HepG2 (cell line): ENCODE data around the gene SRCAP. TPM values are rescaled to one million over a fixed set of nuclear protein-coding genes. Genes with fewer than 3 reads are reported as not detected.
A peak's percentile ranks its signal among the peaks of the same experiment; 100 is the strongest.

Experiments used
- CCDC6 ChIP-seq: sonication (generic); formaldehyde crosslinking; IDR thresholded peaks from 2 replicates; pipeline ENCODE4 v1.8.1; 2022; ENCODE audit warnings: mild to moderate bottlenecking, missing genetic modification reagents, moderate library complexity
- ETV6 ChIP-seq: sonication (generic); formaldehyde crosslinking; conservative IDR thresholded peaks from 2 replicates; pipeline ENCODE4 v1.4.0; 2020; ENCODE audit warnings: missing genetic modification reagents
- KAT8 ChIP-seq: IDR thresholded peaks from 2 replicates; pipeline ENCODE4 v1.6.1; 2016; ENCODE audit warnings: missing genetic modification reagents, missing compliant biosample characterization
- MBNL3 ChIP-seq: fragments of 250-450 bp; sonication (Bioruptor Pico); conservative IDR thresholded peaks from 2 replicates; pipeline ENCODE4 v1.8.0; 2022; ENCODE audit warnings: mild to moderate bottlenecking, inconsistent platforms
- NFYB ChIP-seq: sonication (generic); formaldehyde crosslinking; IDR thresholded peaks from 2 replicates; pipeline ENCODE4 v1.4.0; 2020; ENCODE audit warnings: missing genetic modification reagents
- SCMH1 ChIP-seq: sonication (generic); formaldehyde crosslinking; IDR thresholded peaks from 2 replicates; pipeline ENCODE4 v1.9.0; 2021; ENCODE audit warnings: missing genetic modification reagents, mild to moderate bottlenecking, borderline replicate concordance
- TEAD2 ChIP-seq: sonication (generic); formaldehyde crosslinking; IDR thresholded peaks from 2 replicates; pipeline ENCODE4 v1.9.0; 2021; ENCODE audit warnings: missing genetic modification reagents
- ZBTB21 ChIP-seq: sonication (generic); formaldehyde crosslinking; IDR thresholded peaks from 2 replicates; pipeline ENCODE4 v1.4.0; 2020; ENCODE audit warnings: missing genetic modification reagents
- ZFP1 ChIP-seq: IDR thresholded peaks from 2 replicates; pipeline ENCODE4 v1.6.1; 2016
- ZKSCAN5 ChIP-seq: sonication (generic); formaldehyde crosslinking; IDR thresholded peaks from 2 replicates; pipeline ENCODE4 v1.5.1; 2020; ENCODE audit warnings: mild to moderate bottlenecking, missing genetic modification reagents
- ZMYM2 ChIP-seq: sonication (generic); formaldehyde crosslinking; IDR thresholded peaks from 2 replicates; pipeline ENCODE4 v1.8.0; 2022; ENCODE audit warnings: mild to moderate bottlenecking, missing genetic modification reagents
- ZNF138 ChIP-seq: sonication (generic); formaldehyde crosslinking; IDR thresholded peaks from 2 replicates; pipeline ENCODE4 v1.5.0; 2020; ENCODE audit warnings: mild to moderate bottlenecking, low read depth, missing genetic modification reagents
- ZNF354B ChIP-seq: sonication (generic); formaldehyde crosslinking; IDR thresholded peaks from 2 replicates; pipeline ENCODE4 v1.8.0; 2022; ENCODE audit warnings: mild to moderate bottlenecking, missing genetic modification reagents
- ZNF468 ChIP-seq: sonication (generic); formaldehyde crosslinking; IDR thresholded peaks from 2 replicates; pipeline ENCODE4 v1.8.0; 2022; ENCODE audit warnings: mild to moderate bottlenecking, moderate library complexity, missing genetic modification reagents
- ZNF782 ChIP-seq: sonication (generic); formaldehyde crosslinking; IDR thresholded peaks from 2 replicates; pipeline ENCODE4 v1.4.0; 2020; ENCODE audit warnings: missing genetic modification reagents, mild to moderate bottlenecking, borderline replicate concordance
- ZNF850 ChIP-seq: sonication (generic); formaldehyde crosslinking; conservative IDR thresholded peaks from 2 replicates; pipeline ENCODE4 v1.9.0; 2021; ENCODE audit warnings: mild to moderate bottlenecking, missing genetic modification reagents
- ZNF879 ChIP-seq: sonication (generic); formaldehyde crosslinking; IDR thresholded peaks from 2 replicates; pipeline ENCODE4 v1.8.1; 2023; ENCODE audit warnings: missing genetic modification reagents
- polyA plus RNA-seq, 8 experiments: library from polyadenylated mRNA; depleted of rRNA in 3 of 8; stranded (reverse) in 7 of 8; unstranded in 1 of 8; fragments of >200 nt; fragmentation: Illumina TruSeq in 4 of 8; extraction: Trizol in 4 of 8; gene quantifications; 2 replicates each; pipeline versions ENCODE4 v1.2.1 to v1.2.3, GENCODE V29; 2011 to 2016; ENCODE audit warnings: low read depth in 4 of 8, missing spikeins in 1 of 8, mixed read lengths in 1 of 8; ENCODE audit not compliant: insufficient read depth in 1 of 8
- total RNA-seq, 5 experiments: library from RNA; depleted of rRNA; stranded (reverse); fragments of >200 nt; fragmentation: Illumina TruSeq; extraction: Trizol; gene quantifications; 2 replicates each; pipeline ENCODE4 v1.2.3, GENCODE V29; 2016; ENCODE audit warnings: low read depth in 1 of 5
- TF ChIP-seq, protein P1 (sequence below): sonication (generic); formaldehyde crosslinking; IDR thresholded peaks from 2 replicates; pipeline ENCODE4 v1.4.0; 2020; ENCODE audit warnings: missing genetic modification reagents
- TF ChIP-seq, protein P2 (sequence below): sonication (generic); formaldehyde crosslinking; IDR thresholded peaks from 2 replicates; pipeline ENCODE4 v1.4.0; 2020; ENCODE audit warnings: missing genetic modification reagents, borderline replicate concordance

SRCAP gene
- total and polyA plus RNA-seq, 2 of the 13 experiments (the other 11 are each of a cell fraction or from before 2014, with no cell fraction given): 4.9 to 9.0 TPM

DNA sequence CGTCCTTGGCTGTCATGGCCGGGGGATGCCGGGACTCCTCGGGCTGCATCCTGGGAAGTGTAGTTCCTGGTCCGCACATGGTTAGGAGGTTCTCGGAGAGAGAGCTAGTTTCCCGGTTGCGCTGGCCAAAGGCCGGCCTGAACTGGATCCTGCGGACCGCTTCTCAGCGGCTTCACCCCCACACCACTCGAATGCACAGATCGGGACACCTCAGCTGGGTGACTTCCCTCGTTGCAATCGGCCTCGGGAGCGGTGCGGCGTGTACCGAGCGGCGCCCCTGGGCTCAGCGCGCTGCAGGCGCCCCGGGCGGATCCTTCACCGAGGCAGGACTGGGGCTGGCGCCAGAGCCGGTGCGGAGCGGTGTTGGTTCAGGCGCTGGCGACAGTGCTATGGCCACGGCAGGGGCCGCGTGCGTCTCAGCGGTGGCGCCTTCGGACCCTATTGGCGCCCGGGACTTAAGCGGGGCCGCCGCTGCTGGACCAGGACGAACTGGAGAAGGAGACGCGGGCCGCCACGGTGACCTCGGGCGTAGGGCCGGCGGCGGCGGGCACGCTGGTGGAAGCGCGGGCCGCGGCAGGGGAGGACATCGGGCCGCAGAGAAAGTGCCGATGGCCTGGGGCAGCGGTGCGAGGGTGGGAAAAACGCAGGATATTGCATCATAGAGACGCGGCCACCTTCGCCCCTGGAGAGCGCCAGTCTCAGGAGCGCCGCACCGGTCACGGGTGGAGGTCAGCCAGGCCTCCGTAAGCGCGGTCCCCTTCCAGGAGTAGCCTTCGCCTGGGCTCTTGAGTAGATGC, 76.6 kb downstream of the SRCAP start (continued):
- TF ChIP-seq ZKSCAN5 (no peak), ZMYM2 (no peak), ZNF850 (CRISPR knock-in tag) (no peak), SCMH1 (CRISPR knock-in tag) (no peak), MBNL3 (CRISPR knock-in tag) (no peak), ZNF879 (CRISPR knock-in tag) (peak; percentile 86; the same call in 1 of the 2 replicates), ZNF138 (CRISPR knock-in tag) (peak; percentile 75), ETV6 (CRISPR knock-in tag) (peak; percentile 63; the same call in 1 of the 2 replicates), ZFP1 (CRISPR knock-in tag) (peak; percentile 84), CCDC6 (peak; percentile 17), NFYB (CRISPR knock-in tag) (no peak), KAT8 (CRISPR knock-in tag) (peak; percentile 54; the same call in 1 of the 2 replicates), ZNF354B (CRISPR knock-in tag) (peak; percentile 82; the same call in 1 of the 2 replicates), ZNF468 (CRISPR knock-in tag) (peak; percentile 97), ZNF782 (CRISPR knock-in tag) (peak; percentile 80; the same call in 1 of the 2 replicates), TEAD2 (no peak), ZBTB21 (CRISPR knock-in tag) (0 out of 2 replicates have a peak, but pooled peaks have one; percentile 22)
- TF ChIP-seq, protein P1, sequence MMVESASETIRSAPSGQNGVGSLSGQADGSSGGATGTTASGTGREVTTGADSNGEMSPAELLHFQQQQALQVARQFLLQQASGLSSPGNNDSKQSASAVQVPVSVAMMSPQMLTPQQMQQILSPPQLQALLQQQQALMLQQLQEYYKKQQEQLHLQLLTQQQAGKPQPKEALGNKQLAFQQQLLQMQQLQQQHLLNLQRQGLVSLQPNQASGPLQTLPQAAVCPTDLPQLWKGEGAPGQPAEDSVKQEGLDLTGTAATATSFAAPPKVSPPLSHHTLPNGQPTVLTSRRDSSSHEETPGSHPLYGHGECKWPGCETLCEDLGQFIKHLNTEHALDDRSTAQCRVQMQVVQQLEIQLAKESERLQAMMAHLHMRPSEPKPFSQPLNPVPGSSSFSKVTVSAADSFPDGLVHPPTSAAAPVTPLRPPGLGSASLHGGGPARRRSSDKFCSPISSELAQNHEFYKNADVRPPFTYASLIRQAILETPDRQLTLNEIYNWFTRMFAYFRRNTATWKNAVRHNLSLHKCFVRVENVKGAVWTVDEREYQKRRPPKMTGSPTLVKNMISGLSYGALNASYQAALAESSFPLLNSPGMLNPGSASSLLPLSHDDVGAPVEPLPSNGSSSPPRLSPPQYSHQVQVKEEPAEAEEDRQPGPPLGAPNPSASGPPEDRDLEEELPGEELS (CRISPR knock-in tag): no peak; the same call in 1 of the 2 replicates
- TF ChIP-seq, protein P2, sequence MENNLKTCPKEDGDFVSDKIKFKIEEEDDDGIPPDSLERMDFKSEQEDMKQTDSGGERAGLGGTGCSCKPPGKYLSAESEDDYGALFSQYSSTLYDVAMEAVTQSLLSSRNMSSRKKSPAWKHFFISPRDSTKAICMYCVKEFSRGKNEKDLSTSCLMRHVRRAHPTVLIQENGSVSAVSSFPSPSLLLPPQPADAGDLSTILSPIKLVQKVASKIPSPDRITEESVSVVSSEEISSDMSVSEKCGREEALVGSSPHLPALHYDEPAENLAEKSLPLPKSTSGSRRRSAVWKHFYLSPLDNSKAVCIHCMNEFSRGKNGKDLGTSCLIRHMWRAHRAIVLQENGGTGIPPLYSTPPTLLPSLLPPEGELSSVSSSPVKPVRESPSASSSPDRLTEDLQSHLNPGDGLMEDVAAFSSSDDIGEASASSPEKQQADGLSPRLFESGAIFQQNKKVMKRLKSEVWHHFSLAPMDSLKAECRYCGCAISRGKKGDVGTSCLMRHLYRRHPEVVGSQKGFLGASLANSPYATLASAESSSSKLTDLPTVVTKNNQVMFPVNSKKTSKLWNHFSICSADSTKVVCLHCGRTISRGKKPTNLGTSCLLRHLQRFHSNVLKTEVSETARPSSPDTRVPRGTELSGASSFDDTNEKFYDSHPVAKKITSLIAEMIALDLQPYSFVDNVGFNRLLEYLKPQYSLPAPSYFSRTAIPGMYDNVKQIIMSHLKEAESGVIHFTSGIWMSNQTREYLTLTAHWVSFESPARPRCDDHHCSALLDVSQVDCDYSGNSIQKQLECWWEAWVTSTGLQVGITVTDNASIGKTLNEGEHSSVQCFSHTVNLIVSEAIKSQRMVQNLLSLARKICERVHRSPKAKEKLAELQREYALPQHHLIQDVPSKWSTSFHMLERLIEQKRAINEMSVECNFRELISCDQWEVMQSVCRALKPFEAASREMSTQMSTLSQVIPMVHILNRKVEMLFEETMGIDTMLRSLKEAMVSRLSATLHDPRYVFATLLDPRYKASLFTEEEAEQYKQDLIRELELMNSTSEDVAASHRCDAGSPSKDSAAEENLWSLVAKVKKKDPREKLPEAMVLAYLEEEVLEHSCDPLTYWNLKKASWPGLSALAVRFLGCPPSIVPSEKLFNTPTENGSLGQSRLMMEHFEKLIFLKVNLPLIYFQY (CRISPR knock-in tag): peak; percentile 71; the same call in 1 of the 2 replicates
